DOHH2 (cell line): ENCODE results near the gene PCTP.

Experiments
- H3F3A ChIP-seq: fragments of 200-600 bp; sonication (generic), shearing (Covaris generic); 2 replicates; pipeline ENCODE4 v1.6.0; 2016; ENCODE audit warnings: antibody characterized with exemption, mild to moderate bottlenecking; ENCODE audit not compliant: control insufficient read depth, insufficient read depth
- H3K27ac ChIP-seq: fragments of 200-600 bp; sonication (generic); 2 replicates; pipeline ENCODE4 v1.5.1; 2014; ENCODE audit warnings: low read depth, mild to moderate bottlenecking, low read length, moderate library complexity
- H3K27me3 ChIP-seq: fragments of 200-600 bp; sonication (generic); 2 replicates; pipeline ENCODE4 v1.6.1; 2014; ENCODE audit warnings: mild to moderate bottlenecking, low read length, mixed read lengths; ENCODE audit not compliant: control insufficient read depth
- H3K36me3 ChIP-seq: fragments of 200-600 bp; sonication (generic); 2 replicates; pipeline ENCODE4 v1.6.1; 2014; ENCODE audit warnings: mild to moderate bottlenecking, low read length, moderate library complexity, mixed read lengths; ENCODE audit not compliant: control insufficient read depth
- H3K4me1 ChIP-seq: fragments of 200-600 bp; sonication (generic); 2 replicates; pipeline ENCODE4 v1.6.1; 2014; ENCODE audit warnings: mild to moderate bottlenecking, low read length, mixed read lengths; ENCODE audit not compliant: control insufficient read depth
- H3K4me2 ChIP-seq: fragments of 200-600 bp; sonication (generic); 2 replicates; pipeline ENCODE4 v1.6.0; 2014; ENCODE audit warnings: mild to moderate bottlenecking, low read length, moderate library complexity
- H3K4me3 ChIP-seq: fragments of 200-600 bp; sonication (generic); 2 replicates; pipeline ENCODE4 v1.5.1; 2014; ENCODE audit warnings: mild to moderate bottlenecking, low read length, mixed read lengths
- H3K79me2 ChIP-seq: fragments of 200-600 bp; sonication (generic); 2 replicates; pipeline ENCODE4 v1.6.1; 2014; ENCODE audit warnings: mild to moderate bottlenecking, low read length, mixed read lengths; ENCODE audit not compliant: control insufficient read depth
- H3K9me2 ChIP-seq: fragments of 200-600 bp; sonication (generic); replicated peaks from 2 replicates; pipeline ENCODE4 v1.6.1; 2014; ENCODE audit warnings: mild to moderate bottlenecking, low read length, mixed read lengths; ENCODE audit not compliant: control insufficient read depth
- H3K9me3 ChIP-seq: fragments of 200-600 bp; sonication (generic); 2 replicates; pipeline ENCODE4 v1.6.1; 2014; ENCODE audit warnings: antibody characterized with exemption, low read length, mixed read lengths; ENCODE audit not compliant: control insufficient read depth, insufficient read depth
- H4K20me1 ChIP-seq: fragments of 200-600 bp; sonication (generic); 2 replicates; pipeline ENCODE4 v1.6.0; 2014; ENCODE audit warnings: low read depth, mild to moderate bottlenecking, antibody characterized with exemption, low read length, moderate library complexity; ENCODE audit not compliant: control insufficient read depth, insufficient read depth
- EZH2phosphoT487 ChIP-seq: fragments of 200-600 bp; sonication (generic); IDR thresholded peaks from 2 replicates; pipeline ENCODE4 v1.6.1; 2017; ENCODE audit warnings: borderline replicate concordance, mild to moderate bottlenecking, antibody characterized with exemption, low read length, moderate library complexity, mixed read lengths
- TF ChIP-seq, protein P1 (sequence below): fragments of 200-600 bp; sonication (generic); IDR thresholded peaks from one replicate; pipeline ENCODE4 v1.5.1; 2014; ENCODE audit warnings: antibody characterized with exemption, mild to moderate bottlenecking, low read depth, low read length; ENCODE audit not compliant: poor library complexity, severe bottlenecking

PCTP gene

DNA sequence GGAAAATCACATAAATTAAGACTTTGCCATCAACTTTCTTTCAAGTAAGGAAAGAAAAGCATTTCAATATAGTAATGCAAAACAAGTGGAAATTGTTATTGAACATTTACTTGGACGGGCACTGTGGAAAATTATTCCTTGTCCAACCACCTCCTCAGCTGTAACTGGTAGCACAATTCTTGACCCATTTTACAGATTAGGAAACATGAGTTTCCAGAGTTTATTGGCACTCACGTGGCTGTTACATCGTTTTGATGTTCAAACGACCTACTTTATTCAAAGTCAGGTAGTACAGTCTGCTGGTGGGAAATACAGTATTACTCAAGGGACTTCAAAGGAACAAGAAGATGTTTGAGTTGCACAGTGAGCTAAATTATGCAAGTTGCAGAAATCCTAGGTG is 866 bp upstream of the PCTP start:
- Histone ChIP-seq H3K4me1 (peaks cover 17% of the 10 kb centered on the region), H3K36me3 (no peaks in the 10 kb centered on the region), H3K27ac (no peak overlapping the region), H3K27me3 (no peaks in the 10 kb centered on the region), H3K9me3 (no peaks in the 10 kb centered on the region), H3F3A (0 out of 2 replicates have a peak, but pooled peaks cover 4% of the 10 kb centered on the region), H3K4me3 (no peak overlapping the region; the same call in 1 of the 2 replicates), H3K79me2 (peaks cover 10% of the 10 kb centered on the region), H3K9me2 (no peaks in the 10 kb centered on the region), H3K4me2 (peak overlapping the region; percentile 84), H4K20me1 (no peaks in the 10 kb centered on the region)
- TF ChIP-seq, protein P1, sequence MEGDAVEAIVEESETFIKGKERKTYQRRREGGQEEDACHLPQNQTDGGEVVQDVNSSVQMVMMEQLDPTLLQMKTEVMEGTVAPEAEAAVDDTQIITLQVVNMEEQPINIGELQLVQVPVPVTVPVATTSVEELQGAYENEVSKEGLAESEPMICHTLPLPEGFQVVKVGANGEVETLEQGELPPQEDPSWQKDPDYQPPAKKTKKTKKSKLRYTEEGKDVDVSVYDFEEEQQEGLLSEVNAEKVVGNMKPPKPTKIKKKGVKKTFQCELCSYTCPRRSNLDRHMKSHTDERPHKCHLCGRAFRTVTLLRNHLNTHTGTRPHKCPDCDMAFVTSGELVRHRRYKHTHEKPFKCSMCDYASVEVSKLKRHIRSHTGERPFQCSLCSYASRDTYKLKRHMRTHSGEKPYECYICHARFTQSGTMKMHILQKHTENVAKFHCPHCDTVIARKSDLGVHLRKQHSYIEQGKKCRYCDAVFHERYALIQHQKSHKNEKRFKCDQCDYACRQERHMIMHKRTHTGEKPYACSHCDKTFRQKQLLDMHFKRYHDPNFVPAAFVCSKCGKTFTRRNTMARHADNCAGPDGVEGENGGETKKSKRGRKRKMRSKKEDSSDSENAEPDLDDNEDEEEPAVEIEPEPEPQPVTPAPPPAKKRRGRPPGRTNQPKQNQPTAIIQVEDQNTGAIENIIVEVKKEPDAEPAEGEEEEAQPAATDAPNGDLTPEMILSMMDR, result no peak
- TF ChIP-seq EZH2phosphoT487, result no peak

GRCh38 chr17:55751720-55752250 is 934 bp downstream of the PCTP start:
- Histone ChIP-seq H3K4me1 (peaks cover 17% of the 10 kb centered on the region), H3F3A (0 out of 2 replicates have a peak, but pooled peaks cover 4% of the 10 kb centered on the region), H3K36me3 (no peaks in the 10 kb centered on the region), H3K4me2 (peak overlapping the region; percentile 84), H4K20me1 (no peaks in the 10 kb centered on the region), H3K9me3 (no peaks in the 10 kb centered on the region), H3K9me2 (no peaks in the 10 kb centered on the region), H3K4me3 (peak overlapping the region; percentile 95), H3K79me2 (peaks cover 10% of the 10 kb centered on the region), H3K27me3 (no peaks in the 10 kb centered on the region), H3K27ac (no peak overlapping the region)
- TF ChIP-seq EZH2phosphoT487, result no peak
- TF ChIP-seq, protein P1, result no peak

DNA sequence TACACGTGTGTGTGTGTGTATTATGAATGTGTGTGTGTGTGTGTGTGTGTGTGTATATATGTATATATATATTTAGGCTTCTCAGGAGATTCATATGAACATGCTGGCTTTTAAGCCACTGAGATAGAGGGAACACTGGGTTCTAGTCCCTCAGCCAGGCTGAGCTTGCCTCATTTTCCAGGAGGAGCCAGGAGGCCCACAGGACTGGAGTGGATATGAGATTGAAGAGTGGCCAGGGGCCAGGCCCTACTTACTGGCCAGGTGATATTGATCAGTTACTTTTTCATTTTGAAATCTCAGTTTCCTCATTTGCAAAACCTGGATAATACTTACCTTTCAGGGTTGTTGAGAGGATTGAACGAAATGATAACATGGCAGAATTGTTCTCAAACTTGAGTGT is 5.8 kb downstream of the PCTP start:
- no peak overlapping the region for H3K4me2 ChIP-seq
- peaks cover 3% of the 10 kb centered on the region for H3K79me2 ChIP-seq
- H3K4me1 ChIP-seq, result peaks cover 5% of the 10 kb centered on the region
- no peaks in the 10 kb centered on the region for H3K36me3 ChIP-seq
- no peaks in the 10 kb centered on the region for H3K9me2 ChIP-seq
- no peaks in the 10 kb centered on the region for H4K20me1 ChIP-seq
- H3K27ac ChIP-seq, result no peak overlapping the region
- TF ChIP-seq EZH2phosphoT487, result no peak
- TF ChIP-seq, protein P1, result no peak
- 0 out of 2 replicates have a peak, but pooled peaks cover 4% of the 10 kb centered on the region for H3F3A ChIP-seq
- no peak overlapping the region for H3K4me3 ChIP-seq
- no peaks in the 10 kb centered on the region for H3K27me3 ChIP-seq
- no peaks in the 10 kb centered on the region for H3K9me3 ChIP-seq
